ENCODE measurements around the gene PHKA2.

Gene PHKA2

GRCh38 chrX:18955676-18956075 lies 28.2 kb downstream of the PHKA2 start:
- Histone ChIP-seq H3K4me1 (ENCODE audit: insufficient read depth, poor library complexity, severe bottlenecking) (no peaks in the 10 kb centered on the region), H3K4me3 (ENCODE audit: severe bottlenecking) (no peak overlapping the region), H3K27me3 (ENCODE audit: insufficient read depth, poor library complexity, severe bottlenecking) (no peaks in the 10 kb centered on the region), H3K36me3 (ENCODE audit: low read depth) (no peaks in the 10 kb centered on the region), H3K9me3 (ENCODE audit: severe bottlenecking) (no peaks in the 10 kb centered on the region), H3K27ac (ENCODE audit: poor library complexity, severe bottlenecking) (no peak overlapping the region)
- no peak for ATAC-seq (ENCODE audit: low read depth)
- no peak for DNase-seq (ENCODE audit: low spot score)
- no peak for TF ChIP-seq CTCF (IDR thresholded peaks at IDR 0.05; ENCODE audit: poor library complexity, severe bottlenecking)

GRCh38 chrX:18951032-18951431 lies 32.9 kb downstream of the PHKA2 start:
- ATAC-seq (ENCODE audit: low read depth), result no peak
- no peak for TF ChIP-seq CTCF (IDR thresholded peaks at IDR 0.05; ENCODE audit: poor library complexity, severe bottlenecking)
- peaks cover 4% of the 10 kb centered on the region for H3K4me1 ChIP-seq (ENCODE audit: insufficient read depth, poor library complexity, severe bottlenecking)
- 0 out of 2 replicates have a peak, but pooled peaks cover 4% of the 10 kb centered on the region for H3K36me3 ChIP-seq (ENCODE audit: low read depth)
- H3K9me3 ChIP-seq (ENCODE audit: severe bottlenecking), result no peaks in the 10 kb centered on the region
- no peak overlapping the region for H3K27ac ChIP-seq (ENCODE audit: poor library complexity, severe bottlenecking)
- no peaks in the 10 kb centered on the region for H3K27me3 ChIP-seq (ENCODE audit: insufficient read depth, poor library complexity, severe bottlenecking)
- no peak overlapping the region for H3K4me3 ChIP-seq (ENCODE audit: severe bottlenecking)
- DNase-seq (ENCODE audit: low spot score), result no peak

- no peak for DNase-seq (ENCODE audit: low spot score)
- ATAC-seq (ENCODE audit: low read depth), result no peak
- H3K36me3 ChIP-seq (ENCODE audit: low read depth), result peaks cover 4% of the 10 kb centered on the region; the same call in 1 of the 2 replicates
- no peak for TF ChIP-seq CTCF (IDR thresholded peaks at IDR 0.05; ENCODE audit: poor library complexity, severe bottlenecking)
- no peaks in the 10 kb centered on the region for H3K9me3 ChIP-seq (ENCODE audit: severe bottlenecking)
- H3K27ac ChIP-seq (ENCODE audit: poor library complexity, severe bottlenecking), result no peak overlapping the region
- H3K27me3 ChIP-seq (ENCODE audit: insufficient read depth, poor library complexity, severe bottlenecking), result no peaks in the 10 kb centered on the region
- H3K4me3 ChIP-seq (ENCODE audit: severe bottlenecking), result no peak overlapping the region
- H3K4me1 ChIP-seq (ENCODE audit: insufficient read depth, poor library complexity, severe bottlenecking), result peaks cover 4% of the 10 kb centered on the region
Observed at GRCh38 chrX:18949944-18950301, 34.0 kb downstream of the PHKA2 start.

- no peak overlapping the region for H3K4me3 ChIP-seq (ENCODE audit: severe bottlenecking)
- DNase-seq (ENCODE audit: low spot score) (no peak), ATAC-seq (ENCODE audit: low read depth) (no peak)
- H3K27me3 ChIP-seq (ENCODE audit: insufficient read depth, poor library complexity, severe bottlenecking), result no peaks in the 10 kb centered on the region
- H3K9me3 ChIP-seq (ENCODE audit: severe bottlenecking), result no peaks in the 10 kb centered on the region
- H3K27ac ChIP-seq (ENCODE audit: poor library complexity, severe bottlenecking), result no peak overlapping the region
- TF ChIP-seq CTCF (IDR thresholded peaks at IDR 0.05; ENCODE audit: poor library complexity, severe bottlenecking), result no peak
- H3K36me3 ChIP-seq (ENCODE audit: low read depth), result peaks cover 4% of the 10 kb centered on the region; the same call in 1 of the 2 replicates
- H3K4me1 ChIP-seq (ENCODE audit: insufficient read depth, poor library complexity, severe bottlenecking), result peaks cover 4% of the 10 kb centered on the region
Observed at GRCh38 chrX:18949291-18949943, 34.5 kb downstream of the PHKA2 start.

GRCh38 chrX:18946611-18947010 lies 37.3 kb downstream of the PHKA2 start:
- Histone ChIP-seq H3K27me3 (ENCODE audit: insufficient read depth, poor library complexity, severe bottlenecking) (no peaks in the 10 kb centered on the region), H3K4me3 (ENCODE audit: severe bottlenecking) (no peak overlapping the region), H3K27ac (ENCODE audit: poor library complexity, severe bottlenecking) (no peak overlapping the region), H3K9me3 (ENCODE audit: severe bottlenecking) (no peaks in the 10 kb centered on the region), H3K4me1 (ENCODE audit: insufficient read depth, poor library complexity, severe bottlenecking) (peaks cover 4% of the 10 kb centered on the region), H3K36me3 (ENCODE audit: low read depth) (peaks cover 11% of the 10 kb centered on the region; the same call in 1 of the 2 replicates)
- no peak for TF ChIP-seq CTCF (IDR thresholded peaks at IDR 0.05; ENCODE audit: poor library complexity, severe bottlenecking)
- no peak for ATAC-seq (ENCODE audit: low read depth)
- no peak for DNase-seq (ENCODE audit: low spot score)
